K562 (cell line): ENCODE measurements around the gene TCF25. TPM values are rescaled to one million over a fixed set of nuclear protein-coding genes. Genes with fewer than 3 reads are reported as not detected.

Experiments
- DPF2 ChIP-seq: fragments of 450-650 bp; IDR thresholded peaks from 2 replicates; pipeline ENCODE4 v1.6.1; 2016
- HMG20B ChIP-seq: fragments of 250-450 bp; sonication (Bioruptor Pico); IDR thresholded peaks from 2 replicates; pipeline ENCODE4 v1.5.0; 2021; ENCODE audit warnings: mild to moderate bottlenecking
- HNRNPL ChIP-seq: fragments of 200-400 bp; formaldehyde crosslinking; IDR thresholded peaks from 2 replicates; pipeline ENCODE4 v1.6.1; 2017; ENCODE audit warnings: low read depth, mild to moderate bottlenecking, low read length
- PHF8 ChIP-seq: fragments of 200-600 bp; sonication (generic); IDR thresholded peaks from 2 replicates; pipeline ENCODE4 v1.6.1; 2012; ENCODE audit warnings: mixed run types, mild to moderate bottlenecking, inconsistent platforms, low read length, moderate library complexity, borderline replicate concordance
- THRB ChIP-seq: fragments of 450-650 bp; formaldehyde crosslinking; conservative IDR thresholded peaks from 2 replicates; pipeline ENCODE4 v1.4.0; 2022; ENCODE audit warnings: mild to moderate bottlenecking, missing genetic modification characterization
- ZFP36 ChIP-seq: fragments of 150-350 bp; IDR thresholded peaks from 2 replicates; pipeline ENCODE4 v1.6.1; 2018; ENCODE audit warnings: low read length, low read depth; ENCODE audit not compliant: partially characterized antibody
- ZNF609 ChIP-seq: sonication (generic); formaldehyde crosslinking; IDR thresholded peaks from 2 replicates; pipeline ENCODE4 v1.8.1; 2023; ENCODE audit warnings: missing genetic modification reagents, mild to moderate bottlenecking, borderline replicate concordance
- ZNF696 ChIP-seq: fragments of 250-450 bp; sonication (Bioruptor Pico); conservative IDR thresholded peaks from 2 replicates; pipeline ENCODE4 v1.4.0; 2020; ENCODE audit warnings: mild to moderate bottlenecking, moderate library complexity
- ZNF785 ChIP-seq: fragments of 250-450 bp; sonication (Bioruptor Pico); IDR thresholded peaks from 2 replicates; pipeline ENCODE4 v1.4.0; 2020; ENCODE audit warnings: mild to moderate bottlenecking
- polyA plus RNA-seq, 8 experiments: library from polyadenylated mRNA; depleted of rRNA in 4 of 8; stranded (reverse) in 5 of 8; unstranded in 3 of 8; fragments of >200 nt; fragmentation: Nextera tagmentation in 2 of 8; fragmentation: Illumina TruSeq in 1 of 8; extraction: Ambion mirVana in 2 of 8; extraction: Trizol in 1 of 8; gene quantifications; 2 replicates each; pipeline versions ENCODE4 v1.2.1 to v1.2.3, GENCODE V29; 2011 to 2014; ENCODE audit warnings: inconsistent platforms in 1 of 8, missing spikeins in 1 of 8
- total RNA-seq, 7 experiments: library from RNA; depleted of rRNA in 6 of 7; stranded (reverse); fragments of >200 nt in 6 of 7; fragmentation: Illumina TruSeq in 2 of 7; extraction: Trizol in 2 of 7; gene quantifications; 2 replicates each; pipeline versions ENCODE4 v1.2.1 to v1.2.3, GENCODE V29; 2011 to 2021; ENCODE audit warnings: low replicate concordance in 1 of 7
- TF ChIP-seq, protein P1 (sequence below), 2 experiments: fragments of 450-650 bp in 1 of 2; IDR thresholded peaks; 2 replicates each; pipeline ENCODE4 v1.6.1; 2011 to 2017; ENCODE audit warnings: low read depth in 2 of 2, antibody characterized with exemption in 1 of 2, borderline replicate concordance in 1 of 2, low read length in 1 of 2, mild to moderate bottlenecking in 1 of 2, mixed read lengths in 1 of 2; ENCODE audit not compliant: control insufficient read depth in 1 of 2
- TF ChIP-seq, protein P2 (sequence below): sonication (generic); formaldehyde crosslinking; IDR thresholded peaks from 2 replicates; pipeline ENCODE4 v1.8.1; 2023; ENCODE audit warnings: mild to moderate bottlenecking, missing genetic modification reagents

Gene TCF25
- total and polyA plus RNA-seq, 9 of the 15 experiments (the other 6 are each of a cell fraction or from before 2014, with no cell fraction given) = 9.0 to 154 (median 83.8) TPM

GRCh38 chr16:89828199-89828869 lies 45.1 kb upstream of the TCF25 start, which contains the start of gene SPIRE2 (continued):
- TF ChIP-seq, protein P1, sequence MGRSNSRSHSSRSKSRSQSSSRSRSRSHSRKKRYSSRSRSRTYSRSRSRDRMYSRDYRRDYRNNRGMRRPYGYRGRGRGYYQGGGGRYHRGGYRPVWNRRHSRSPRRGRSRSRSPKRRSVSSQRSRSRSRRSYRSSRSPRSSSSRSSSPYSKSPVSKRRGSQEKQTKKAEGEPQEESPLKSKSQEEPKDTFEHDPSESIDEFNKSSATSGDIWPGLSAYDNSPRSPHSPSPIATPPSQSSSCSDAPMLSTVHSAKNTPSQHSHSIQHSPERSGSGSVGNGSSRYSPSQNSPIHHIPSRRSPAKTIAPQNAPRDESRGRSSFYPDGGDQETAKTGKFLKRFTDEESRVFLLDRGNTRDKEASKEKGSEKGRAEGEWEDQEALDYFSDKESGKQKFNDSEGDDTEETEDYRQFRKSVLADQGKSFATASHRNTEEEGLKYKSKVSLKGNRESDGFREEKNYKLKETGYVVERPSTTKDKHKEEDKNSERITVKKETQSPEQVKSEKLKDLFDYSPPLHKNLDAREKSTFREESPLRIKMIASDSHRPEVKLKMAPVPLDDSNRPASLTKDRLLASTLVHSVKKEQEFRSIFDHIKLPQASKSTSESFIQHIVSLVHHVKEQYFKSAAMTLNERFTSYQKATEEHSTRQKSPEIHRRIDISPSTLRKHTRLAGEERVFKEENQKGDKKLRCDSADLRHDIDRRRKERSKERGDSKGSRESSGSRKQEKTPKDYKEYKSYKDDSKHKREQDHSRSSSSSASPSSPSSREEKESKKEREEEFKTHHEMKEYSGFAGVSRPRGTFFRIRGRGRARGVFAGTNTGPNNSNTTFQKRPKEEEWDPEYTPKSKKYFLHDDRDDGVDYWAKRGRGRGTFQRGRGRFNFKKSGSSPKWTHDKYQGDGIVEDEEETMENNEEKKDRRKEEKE (IDR thresholded peaks at IDR 0.05; ENCODE audit: borderline replicate concordance in 1 of 2, control insufficient read depth in 1 of 2, low read depth in 2 of 2, low read length in 1 of 2) = 0 out of 4 replicates have a peak, but pooled peaks of 1 of the 2 experiments have one; percentile 36
- TF ChIP-seq HMG20B (CRISPR knock-in tag) (no peak), ZNF696 (no peak), THRB (CRISPR knock-in tag) (no peak), ZNF785 (no peak), ZNF609 (no peak), DPF2 (no peak), HNRNPL (no peak), ZFP36 (peak; percentile 8), PHF8 (peak; percentile 51; the same call in 1 of the 2 replicates)
- TF ChIP-seq, protein P2, sequence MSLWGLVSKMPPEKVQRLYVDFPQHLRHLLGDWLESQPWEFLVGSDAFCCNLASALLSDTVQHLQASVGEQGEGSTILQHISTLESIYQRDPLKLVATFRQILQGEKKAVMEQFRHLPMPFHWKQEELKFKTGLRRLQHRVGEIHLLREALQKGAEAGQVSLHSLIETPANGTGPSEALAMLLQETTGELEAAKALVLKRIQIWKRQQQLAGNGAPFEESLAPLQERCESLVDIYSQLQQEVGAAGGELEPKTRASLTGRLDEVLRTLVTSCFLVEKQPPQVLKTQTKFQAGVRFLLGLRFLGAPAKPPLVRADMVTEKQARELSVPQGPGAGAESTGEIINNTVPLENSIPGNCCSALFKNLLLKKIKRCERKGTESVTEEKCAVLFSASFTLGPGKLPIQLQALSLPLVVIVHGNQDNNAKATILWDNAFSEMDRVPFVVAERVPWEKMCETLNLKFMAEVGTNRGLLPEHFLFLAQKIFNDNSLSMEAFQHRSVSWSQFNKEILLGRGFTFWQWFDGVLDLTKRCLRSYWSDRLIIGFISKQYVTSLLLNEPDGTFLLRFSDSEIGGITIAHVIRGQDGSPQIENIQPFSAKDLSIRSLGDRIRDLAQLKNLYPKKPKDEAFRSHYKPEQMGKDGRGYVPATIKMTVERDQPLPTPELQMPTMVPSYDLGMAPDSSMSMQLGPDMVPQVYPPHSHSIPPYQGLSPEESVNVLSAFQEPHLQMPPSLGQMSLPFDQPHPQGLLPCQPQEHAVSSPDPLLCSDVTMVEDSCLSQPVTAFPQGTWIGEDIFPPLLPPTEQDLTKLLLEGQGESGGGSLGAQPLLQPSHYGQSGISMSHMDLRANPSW (CRISPR knock-in tag) = no peak
